IPS-18a (cell line): ENCODE data around the gene ATP8A2.

ENCODE experiments used
- H3K27ac ChIP-seq: one replicate; pipeline ENCODE4 v1.5.1; 2013; ENCODE audit warnings: low read length
- H3K27me3 ChIP-seq: one replicate; pipeline ENCODE4 v1.6.1; 2013; ENCODE audit warnings: mild to moderate bottlenecking, low read length; ENCODE audit not compliant: control insufficient read depth, insufficient read depth
- H3K36me3 ChIP-seq: one replicate; pipeline ENCODE4 v1.6.1; 2013; ENCODE audit warnings: low read depth, low read length; ENCODE audit not compliant: control insufficient read depth
- H3K4me1 ChIP-seq: one replicate; pipeline ENCODE4 v1.6.1; 2013; ENCODE audit warnings: low read depth, low read length; ENCODE audit not compliant: control insufficient read depth
- H3K4me3 ChIP-seq: one replicate; pipeline ENCODE4 v1.5.1; 2013; ENCODE audit warnings: low read length
- H3K9ac ChIP-seq: one replicate; pipeline ENCODE4 v1.6.1; 2013; ENCODE audit warnings: mild to moderate bottlenecking, low read length, moderate library complexity
- H3K9me3 ChIP-seq: one replicate; pipeline ENCODE4 v1.6.1; 2013; ENCODE audit warnings: low read depth, low read length; ENCODE audit not compliant: control insufficient read depth

ATP8A2 gene

GRCh38 chr13:26047040-26047439 lies 675.3 kb downstream of the ATP8A2 start:
- H3K4me1 ChIP-seq = peaks cover 9% of the 10 kb centered on the region
- peaks cover 40% of the 10 kb centered on the region for H3K27me3 ChIP-seq
- no peak overlapping the region for H3K4me3 ChIP-seq
- H3K36me3 ChIP-seq = peaks cover 4% of the 10 kb centered on the region
- H3K9ac ChIP-seq = no peak overlapping the region
- no peak overlapping the region for H3K27ac ChIP-seq
- no peaks in the 10 kb centered on the region for H3K9me3 ChIP-seq

- H3K27me3 ChIP-seq = peaks cover 57% of the 10 kb centered on the region
- H3K36me3 ChIP-seq = peaks cover 4% of the 10 kb centered on the region
- no peak overlapping the region for H3K27ac ChIP-seq
- H3K9ac ChIP-seq = no peak overlapping the region
- H3K4me3 ChIP-seq = peak overlapping the region; percentile 77
- no peaks in the 10 kb centered on the region for H3K9me3 ChIP-seq
- H3K4me1 ChIP-seq = peaks cover 9% of the 10 kb centered on the region
Measured at GRCh38 chr13:26048741-26049140, 677.0 kb downstream of the ATP8A2 start.

GRCh38 chr13:26050568-26051230 lies 678.9 kb downstream of the ATP8A2 start:
- peaks cover 61% of the 10 kb centered on the region for H3K27me3 ChIP-seq
- peak overlapping the region; percentile 77 for H3K4me3 ChIP-seq
- no peak overlapping the region for H3K9ac ChIP-seq

GRCh38 chr13:26051231-26051656 lies 679.5 kb downstream of the ATP8A2 start:
- H3K36me3 ChIP-seq = peaks cover 3% of the 10 kb centered on the region
- H3K27ac ChIP-seq = no peak overlapping the region
- peaks cover 61% of the 10 kb centered on the region for H3K27me3 ChIP-seq
- peaks cover 9% of the 10 kb centered on the region for H3K4me1 ChIP-seq
- H3K9ac ChIP-seq = peak overlapping the region; percentile 25
- H3K4me3 ChIP-seq = peak overlapping the region; percentile 77
- no peaks in the 10 kb centered on the region for H3K9me3 ChIP-seq

More at GRCh38 chr13:26050568-26051230, 678.9 kb downstream of the ATP8A2 start:
- no peaks in the 10 kb centered on the region for H3K9me3 ChIP-seq
- peaks cover 4% of the 10 kb centered on the region for H3K36me3 ChIP-seq
- H3K27ac ChIP-seq = no peak overlapping the region
- peaks cover 9% of the 10 kb centered on the region for H3K4me1 ChIP-seq

GRCh38 chr13:26051657-26052311 lies 680.0 kb downstream of the ATP8A2 start, which contains the start of gene SHISA2:
Gene SHISA2 (minus strand): TSS chr13:26052016. CDS start chr13:26050975, 1,041 bp downstream.
- H3K9ac ChIP-seq = peak within 1 kb of the TSS; percentile 25
- no peaks in the 10 kb centered on the region for H3K36me3 ChIP-seq
- H3K9me3 ChIP-seq = no peaks in the 10 kb centered on the region
- H3K4me3 ChIP-seq = peak within 1 kb of the TSS; percentile 77
- no peak within 1 kb of the TSS for H3K27ac ChIP-seq
- peaks cover 61% of the 10 kb centered on the region for H3K27me3 ChIP-seq
- H3K4me1 ChIP-seq = peaks cover 9% of the 10 kb centered on the region

- H3K4me1 ChIP-seq = peaks cover 9% of the 10 kb centered on the region
- peak overlapping the region; percentile 77 for H3K4me3 ChIP-seq
- no peaks in the 10 kb centered on the region for H3K36me3 ChIP-seq
- H3K27ac ChIP-seq = no peak overlapping the region
- peaks cover 61% of the 10 kb centered on the region for H3K27me3 ChIP-seq
- H3K9me3 ChIP-seq = no peaks in the 10 kb centered on the region
- no peak overlapping the region for H3K9ac ChIP-seq
Measured at GRCh38 chr13:26052337-26052736, 680.6 kb downstream of the ATP8A2 start.

- Histone ChIP-seq H3K4me3 (no peak overlapping the region), H3K27ac (no peak overlapping the region), H3K36me3 (no peaks in the 10 kb centered on the region)
Measured at GRCh38 chr13:26053418-26053980, 681.7 kb downstream of the ATP8A2 start.

GRCh38 chr13:26054896-26055295 lies 683.1 kb downstream of the ATP8A2 start:
- Histone ChIP-seq H3K36me3 (no peaks in the 10 kb centered on the region), H3K27ac (no peak overlapping the region), H3K9me3 (no peaks in the 10 kb centered on the region), H3K4me3 (no peak overlapping the region), H3K9ac (no peak overlapping the region), H3K4me1 (no peaks in the 10 kb centered on the region), H3K27me3 (peaks cover 36% of the 10 kb centered on the region)

More at GRCh38 chr13:26053418-26053980, 681.7 kb downstream of the ATP8A2 start:
- peaks cover 9% of the 10 kb centered on the region for H3K4me1 ChIP-seq
- H3K9me3 ChIP-seq = no peaks in the 10 kb centered on the region
- no peak overlapping the region for H3K9ac ChIP-seq
- peaks cover 50% of the 10 kb centered on the region for H3K27me3 ChIP-seq

GRCh38 chr13:26058704-26059103 lies 686.9 kb downstream of the ATP8A2 start:
- Histone ChIP-seq H3K4me3 (no peak overlapping the region), H3K36me3 (no peaks in the 10 kb centered on the region), H3K27ac (no peak overlapping the region), H3K27me3 (peaks cover 4% of the 10 kb centered on the region), H3K9me3 (no peaks in the 10 kb centered on the region), H3K9ac (no peak overlapping the region), H3K4me1 (no peaks in the 10 kb centered on the region)

GRCh38 chr13:26060357-26060756 lies 688.6 kb downstream of the ATP8A2 start:
- Histone ChIP-seq H3K36me3 (no peaks in the 10 kb centered on the region), H3K9ac (no peak overlapping the region), H3K4me1 (no peaks in the 10 kb centered on the region), H3K4me3 (no peak overlapping the region), H3K9me3 (no peaks in the 10 kb centered on the region), H3K27me3 (no peaks in the 10 kb centered on the region), H3K27ac (no peak overlapping the region)

- no peaks in the 10 kb centered on the region for H3K4me1 ChIP-seq
- H3K9ac ChIP-seq = no peak overlapping the region
- no peak overlapping the region for H3K4me3 ChIP-seq
- H3K9me3 ChIP-seq = no peaks in the 10 kb centered on the region
- H3K27ac ChIP-seq = no peak overlapping the region
- H3K36me3 ChIP-seq = no peaks in the 10 kb centered on the region
- no peaks in the 10 kb centered on the region for H3K27me3 ChIP-seq
Measured at GRCh38 chr13:26061256-26061655, 689.5 kb downstream of the ATP8A2 start.
